H1 (cell line): ENCODE results near the gene CDH15. TPM values are rescaled to one million over a fixed set of nuclear protein-coding genes. Genes with fewer than 3 reads are reported as not detected.

ENCODE experiments used
- CTCF ChIA-PET: fragments of 300-600 bp; sonication (Branson Sonifier 250); formaldehyde crosslinking; loops from one replicate; lab custom pipeline; 2021; ENCODE audit not compliant: partially characterized antibody; lab: Charles Lee
- POLR2A ChIA-PET: fragments of 300-600 bp; sonication (Branson Sonifier 250); formaldehyde crosslinking; loops from one replicate; lab custom pipeline; 2021; ENCODE audit warnings: inconsistent platforms; ENCODE audit not compliant: partially characterized antibody; lab: Charles Lee
- DNase-seq, 2 experiments: peaks; one replicate each; pipeline versions ENCODE4 v3.0.0 to v3.0.0-alpha.2; 2010 to 2022; ENCODE audit warnings: low spot score in 2 of 2, low read depth in 1 of 2, mixed read lengths in 1 of 2
- FAIRE-seq: peaks from 2 replicates; lab custom pipeline; 2011; peaks lifted over from hg19 to GRCh38; lab: Jason Lieb, UNC
- H2AFZ ChIP-seq: 2 replicates; pipeline ENCODE4 v1.8.1; 2012; ENCODE audit warnings: low read length, inconsistent platforms
- H2AK5ac ChIP-seq: 2 replicates; pipeline ENCODE4 v1.6.1; 2013; ENCODE audit warnings: low read depth, low read length
- H2BK120ac ChIP-seq: replicated peaks from 2 replicates; pipeline ENCODE3; 2013; ENCODE audit warnings: low read depth, low read length, inconsistent platforms
- H2BK12ac ChIP-seq: 2 replicates; pipeline ENCODE4 v1.6.1; 2013; ENCODE audit warnings: low read depth, low read length
- H2BK15ac ChIP-seq: 2 replicates; pipeline ENCODE4 v1.6.1; 2013; ENCODE audit warnings: low read length
- H2BK20ac ChIP-seq: 2 replicates; pipeline ENCODE4 v1.6.1; 2013; ENCODE audit warnings: low read length
- H2BK5ac ChIP-seq: 2 replicates; pipeline ENCODE4 v1.6.1; 2013; ENCODE audit warnings: low read depth, low read length
- H3K14ac ChIP-seq: 2 replicates; pipeline ENCODE4 v1.6.1; 2013; ENCODE audit warnings: inconsistent platforms; ENCODE audit not compliant: insufficient read length
- H3K18ac ChIP-seq: 2 replicates; pipeline ENCODE4 v1.6.1; 2013; ENCODE audit warnings: low read length; ENCODE audit errors: extremely low read depth
- H3K23ac ChIP-seq: 2 replicates; pipeline ENCODE4 v1.6.1; 2013; ENCODE audit warnings: inconsistent platforms; ENCODE audit not compliant: insufficient read length
- H3K23me2 ChIP-seq: 2 replicates; pipeline ENCODE4 v1.6.1; 2013; ENCODE audit warnings: low read depth, low read length
- H3K27ac ChIP-seq: 2 replicates; pipeline ENCODE4 v1.6.1; 2011; ENCODE audit warnings: low read depth, low read length, inconsistent platforms
- H3K27me3 ChIP-seq, 4 experiments: replicated peaks in 1 of 4; 1 replicate in 1 of 4; 2 replicates in 3 of 4; pipeline versions ENCODE4 v1.6.1 to v1.8.1; 2011 to 2013; ENCODE audit warnings: low read length in 3 of 4, mild to moderate bottlenecking in 3 of 4, inconsistent platforms in 2 of 4, mixed read lengths in 2 of 4, moderate library complexity in 1 of 4; ENCODE audit not compliant: control insufficient read depth in 3 of 4, insufficient read depth in 3 of 4; ENCODE audit errors: extremely low read depth in 1 of 4
- H3K36me3 ChIP-seq, 4 experiments: 2 replicates each; pipeline versions ENCODE4 v1.6.1 to v1.8.1; 2011 to 2013; ENCODE audit warnings: mild to moderate bottlenecking in 4 of 4, low read length in 3 of 4, moderate library complexity in 2 of 4, control low read depth in 1 of 4, inconsistent platforms in 1 of 4; ENCODE audit not compliant: insufficient read depth in 4 of 4, control insufficient read depth in 2 of 4
- H3K4ac ChIP-seq: replicated peaks from 2 replicates; pipeline ENCODE3; 2013; ENCODE audit warnings: low read length, low read depth, mixed read lengths, inconsistent platforms; ENCODE audit not compliant: insufficient read length
- H3K4me1 ChIP-seq, 4 experiments: replicated peaks in 1 of 4; 1 replicate in 1 of 4; 2 replicates in 3 of 4; pipeline versions ENCODE4 v1.6.1 to v1.8.1; 2011 to 2013; ENCODE audit warnings: low read length in 3 of 4, inconsistent platforms in 2 of 4, mixed read lengths in 1 of 4; ENCODE audit not compliant: insufficient read depth in 4 of 4, control insufficient read depth in 3 of 4
- H3K4me2 ChIP-seq, 2 experiments: 2 replicates each; pipeline versions ENCODE4 v1.6.1 to v1.8.1; 2011 to 2013; ENCODE audit warnings: low read depth in 2 of 2, low read length in 2 of 2, control low read depth in 1 of 2, inconsistent platforms in 1 of 2, mild to moderate bottlenecking in 1 of 2; ENCODE audit not compliant: insufficient read depth in 1 of 2
- H3K4me3 ChIP-seq, 4 experiments: fragments of 200-600, 300-600 bp in 1 of 4; sonication (generic), shearing (Covaris generic), sonication (Bioruptor Twin) in 1 of 4; 2 replicates each; pipeline versions ENCODE4 v1.5.1 to v1.8.1; 2011 to 2016; ENCODE audit warnings: low read length in 4 of 4, low read depth in 3 of 4, control low read depth in 2 of 4, inconsistent platforms in 2 of 4, mild to moderate bottlenecking in 2 of 4, mixed read lengths in 1 of 4, moderate library complexity in 1 of 4; ENCODE audit not compliant: insufficient read depth in 2 of 4; ENCODE audit errors: extremely low read depth in 1 of 4
- H3K56ac ChIP-seq: replicated peaks from 2 replicates; pipeline ENCODE3; 2013; ENCODE audit warnings: low read depth, mild to moderate bottlenecking, mixed read lengths, low read length, inconsistent platforms; ENCODE audit not compliant: insufficient read length
- H3K79me1 ChIP-seq: 2 replicates; pipeline ENCODE4 v1.6.1; 2013; ENCODE audit warnings: low read depth, low read length, control low read depth
- H3K79me2 ChIP-seq, 2 experiments: 2 replicates each; pipeline versions ENCODE4 v1.6.1 to v1.8.1; 2012 to 2013; ENCODE audit warnings: low read length in 2 of 2, mild to moderate bottlenecking in 2 of 2, inconsistent platforms in 1 of 2; ENCODE audit not compliant: insufficient read depth in 2 of 2, control insufficient read depth in 1 of 2
- H3K9ac ChIP-seq, 4 experiments: replicated peaks in 1 of 4; 1 replicate in 1 of 4; 2 replicates in 3 of 4; pipeline versions ENCODE4 v1.6.1 to v1.8.1; 2011 to 2013; ENCODE audit warnings: low read depth in 3 of 4, low read length in 3 of 4, control low read depth in 2 of 4, mild to moderate bottlenecking in 2 of 4, moderate library complexity in 2 of 4, inconsistent platforms in 1 of 4; ENCODE audit errors: extremely low read depth in 1 of 4
- H3K9me3 ChIP-seq, 2 experiments: 2 replicates each; pipeline versions ENCODE4 v1.6.1 to v1.8.1; 2012 to 2013; ENCODE audit warnings: mild to moderate bottlenecking in 2 of 2, moderate library complexity in 2 of 2, control low read depth in 1 of 2, inconsistent platforms in 1 of 2, low read depth in 1 of 2, low read length in 1 of 2, mixed read lengths in 1 of 2; ENCODE audit not compliant: insufficient read depth in 2 of 2
- H4K20me1 ChIP-seq, 2 experiments: replicated peaks in 1 of 2; 2 replicates each; pipeline versions ENCODE3 to v1.8.1; 2011 to 2013; ENCODE audit warnings: inconsistent platforms in 2 of 2, low read length in 2 of 2, mild to moderate bottlenecking in 1 of 2; ENCODE audit not compliant: insufficient read depth in 2 of 2, control insufficient read depth in 1 of 2
- H4K5ac ChIP-seq: 2 replicates; pipeline ENCODE4 v1.6.1; 2013; ENCODE audit warnings: low read length, low read depth, mixed read lengths, inconsistent platforms; ENCODE audit not compliant: insufficient read length
- H4K8ac ChIP-seq: 2 replicates; pipeline ENCODE4 v1.8.0; 2013; ENCODE audit warnings: mild to moderate bottlenecking, moderate library complexity, low read length, inconsistent platforms; ENCODE audit not compliant: insufficient read depth; ENCODE audit errors: extremely low read depth
- H4K91ac ChIP-seq: replicated peaks from 2 replicates; pipeline ENCODE3; 2013; ENCODE audit warnings: low read length, mixed read lengths, inconsistent platforms; ENCODE audit not compliant: insufficient read length
- HDAC2 ChIP-seq, 2 experiments: fragments of 300-600 bp in 1 of 2; sonication (generic) in 1 of 2; IDR thresholded peaks; 2 replicates each; pipeline ENCODE4 v1.6.1; 2011 to 2012; ENCODE audit warnings: low read depth in 2 of 2, low read length in 2 of 2, mild to moderate bottlenecking in 2 of 2, moderate library complexity in 2 of 2, borderline replicate concordance in 1 of 2, inconsistent platforms in 1 of 2
- POLR2AphosphoS5 ChIP-seq: IDR thresholded peaks from 2 replicates; pipeline ENCODE4 v1.6.1; 2011; ENCODE audit warnings: low read depth, low read length
- WGBS, 2 experiments: shearing (Covaris generic) in 1 of 2; methylation state at CpG; one replicate each; pipeline versions ENCODE4 v1.1.6 to v1.1.7; 2013 to 2015; ENCODE audit warnings: low lambda C conversion rate in 2 of 2, mixed read lengths in 2 of 2, inconsistent platforms in 1 of 2, low coverage in 1 of 2, missing lambda C conversion rate in 1 of 2; ENCODE audit not compliant: insufficient replicate concordance in 2 of 2, insufficient coverage in 1 of 2, insufficient read length in 1 of 2; ENCODE audit errors: extremely low coverage in 1 of 2, missing lambda C conversion rate in 1 of 2; 5-methylcytosine and 5-hydroxymethylcytosine counted together
- polyA plus RNA-seq, 7 experiments: library from polyadenylated mRNA; depleted of rRNA in 3 of 7; stranded (reverse) in 5 of 7; unstranded in 2 of 7; fragments of >200 nt in 5 of 7; fragments of 200-250 nt in 2 of 7; gene quantifications; 1 replicate in 5 of 7; 2 replicates in 1 of 7; 4 replicates in 1 of 7; pipeline versions ENCODE4 v1.2.1 to v1.2.3, GENCODE V29; 2011 to 2013; ENCODE audit warnings: missing spikeins in 2 of 7, mixed read lengths in 2 of 7
- total RNA-seq: library from RNA; stranded (reverse); fragmentation: NEBNext Ultra II Directional; extraction: Animal tissue kit (Norgen Biotek cat#: 25700); gene quantifications from 2 replicates; pipeline ENCODE4 v1.2.1, GENCODE V29; 2021
- TF ChIP-seq, protein P1 (sequence below): IDR thresholded peaks from 2 replicates; pipeline ENCODE4 v1.6.1; 2012; ENCODE audit warnings: inconsistent platforms
- TF ChIP-seq, protein P2 (sequence below): IDR thresholded peaks from 2 replicates; pipeline ENCODE4 v1.6.1; 2012; ENCODE audit warnings: inconsistent platforms

The CDH15 gene
- total and polyA plus RNA-seq, 2 of the 8 experiments (the other 6 are each of a cell fraction or from before 2014, with no cell fraction given), result 0.50 to 0.82 TPM

DNA sequence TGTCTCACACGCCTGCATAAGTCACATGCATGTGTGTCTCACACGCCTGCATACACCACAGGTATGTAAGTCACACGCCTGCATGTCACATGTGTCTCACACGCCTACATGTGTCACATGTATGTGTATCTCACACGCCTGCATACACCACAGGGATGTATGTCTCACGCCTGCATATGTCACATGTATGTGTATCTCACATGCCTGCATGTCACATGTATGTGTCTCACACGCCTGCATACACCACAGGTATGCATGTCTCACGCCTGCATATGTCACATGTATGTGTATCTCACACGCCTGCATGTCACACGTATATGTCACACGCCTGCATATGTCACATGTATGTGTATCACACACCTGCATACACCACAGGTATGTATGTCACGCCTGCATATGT is 13.8 kb upstream of the CDH15 start:
- H4K91ac ChIP-seq, result no peak overlapping the region
- no peak overlapping the region for H3K56ac ChIP-seq
- H2BK5ac ChIP-seq, result no peak overlapping the region
- H3K4me3 ChIP-seq, result no peak overlapping the region
- peaks cover 0 to 4% of the 10 kb centered on the region in 2 experiments for H4K20me1 ChIP-seq
- H2BK12ac ChIP-seq, result no peak overlapping the region
- H3K4me1 ChIP-seq, result no peaks in the 10 kb centered on the region
- peaks cover 15 to 31% of the 10 kb centered on the region in 2 experiments for H3K9me3 ChIP-seq
- no peaks in the 10 kb centered on the region for H3K79me1 ChIP-seq
- TF ChIP-seq, protein P1, sequence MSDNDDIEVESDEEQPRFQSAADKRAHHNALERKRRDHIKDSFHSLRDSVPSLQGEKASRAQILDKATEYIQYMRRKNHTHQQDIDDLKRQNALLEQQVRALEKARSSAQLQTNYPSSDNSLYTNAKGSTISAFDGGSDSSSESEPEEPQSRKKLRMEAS, result peak; percentile 5; the same call in 1 of the 2 replicates
- TF ChIP-seq, protein P2, sequence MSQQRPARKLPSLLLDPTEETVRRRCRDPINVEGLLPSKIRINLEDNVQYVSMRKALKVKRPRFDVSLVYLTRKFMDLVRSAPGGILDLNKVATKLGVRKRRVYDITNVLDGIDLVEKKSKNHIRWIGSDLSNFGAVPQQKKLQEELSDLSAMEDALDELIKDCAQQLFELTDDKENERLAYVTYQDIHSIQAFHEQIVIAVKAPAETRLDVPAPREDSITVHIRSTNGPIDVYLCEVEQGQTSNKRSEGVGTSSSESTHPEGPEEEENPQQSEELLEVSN, result no peak
- 0 out of 2 replicates have a peak, but pooled peaks have one; percentile 44 for TF ChIP-seq POLR2AphosphoS5
- no peak for TF ChIP-seq HDAC2 (IDR thresholded peaks at IDR 0.05; ENCODE audit: borderline replicate concordance in 1 of 2, low read depth in 2 of 2, low read length in 2 of 2)
- no peak overlapping the region for H3K4ac ChIP-seq
- H3K27me3 ChIP-seq, result peaks cover 0 to 6% (median 1%) of the 10 kb centered on the region in 4 experiments; a peak in 3 of 7 replicates
- no peak overlapping the region for H3K23ac ChIP-seq
- H2BK15ac ChIP-seq, result no peak overlapping the region
- no peaks in the 10 kb centered on the region; the same call in 1 of the 2 replicates for H3K23me2 ChIP-seq
- FAIRE-seq (peak; percentile 72), DNase-seq (no peak)
- ChIA-PET POLR2A (no interaction called here), CTCF (no interaction called here)
- H3K9ac ChIP-seq, result no peak overlapping the region
- H2BK120ac ChIP-seq, result no peak overlapping the region
- no peak overlapping the region for H2BK20ac ChIP-seq
- H3K14ac ChIP-seq, result no peak overlapping the region
- no peak overlapping the region for H4K8ac ChIP-seq
- no peak overlapping the region for H3K4me2 ChIP-seq
- H2AFZ ChIP-seq, result no peak overlapping the region
- no peak overlapping the region for H3K18ac ChIP-seq
- no peak overlapping the region for H3K27ac ChIP-seq
- no peak overlapping the region for H4K5ac ChIP-seq
- no peaks in the 10 kb centered on the region for H3K36me3 ChIP-seq
- 83% methylated on average over 12 of the region's 12 CpGs; no CpG with 5 or more reads in 1 of the 2 experiments for WGBS, 2 experiments
- H2AK5ac ChIP-seq, result no peak overlapping the region
- H3K79me2 ChIP-seq, result no peaks in the 10 kb centered on the region
